Caco-2 (cell line): ENCODE results near the gene IBA57. TPM values are rescaled to one million over a fixed set of nuclear protein-coding genes. Genes with fewer than 3 reads are reported as not detected.

Experiments
- BruUV-seq: library from RNA; stranded (reverse); fragments of 400-500 nt; replicated peaks from 2 replicates; lab custom pipeline; 2021; lab: Mats Ljungman, UMichigan
- CTCF ChIA-PET: fragments of 300-600 bp; sonication (Branson Sonifier 250); formaldehyde crosslinking; loops from one replicate; lab custom pipeline; 2022; ENCODE audit warnings: antibody characterized with exemption; lab: Charles Lee
- POLR2A ChIA-PET: fragments of 300-600 bp; sonication (Branson Sonifier 250); formaldehyde crosslinking; loops from one replicate; lab custom pipeline; 2022; ENCODE audit warnings: antibody characterized with exemption; lab: Charles Lee
- DNase-seq, 2 experiments: peaks; one replicate each; pipeline versions ENCODE4 v3.0.0 to v3.0.0-alpha.2; 2020 to 2022
- H3K27me3 ChIP-seq: replicated peaks from 2 replicates; pipeline ENCODE4 v1.6.0; 2011; ENCODE audit warnings: low read length; ENCODE audit not compliant: control insufficient read depth, insufficient read depth
- H3K36me3 ChIP-seq: 2 replicates; pipeline ENCODE4 v1.5.1; 2011; ENCODE audit warnings: low read length; ENCODE audit not compliant: control insufficient read depth, insufficient read depth
- H3K4me1 ChIP-seq: fragments of 250-450 bp; sonication (Bioruptor Pico); 2 replicates; pipeline ENCODE4 v1.5.1; 2020; ENCODE audit warnings: mild to moderate bottlenecking
- H3K4me3 ChIP-seq: 2 replicates; pipeline ENCODE4 v1.5.1; 2011; ENCODE audit warnings: low read depth, mild to moderate bottlenecking, control low read depth, low read length
- H3K9me3 ChIP-seq: fragments of 250-450 bp; sonication (Bioruptor Pico); 2 replicates; pipeline ENCODE4 v1.5.1; 2020; ENCODE audit warnings: mild to moderate bottlenecking, moderate library complexity
- H3K27ac Mint-ChIP-seq: one replicate; pipeline ENCODE4 v1.8.0; 2022; ENCODE audit warnings: mixed read lengths; ENCODE audit not compliant: unreplicated experiment
- H3K27me3 Mint-ChIP-seq: one replicate; pipeline ENCODE4 v1.8.0; 2022; ENCODE audit warnings: mixed read lengths; ENCODE audit not compliant: insufficient read depth, unreplicated experiment
- H3K36me3 Mint-ChIP-seq: one replicate; pipeline ENCODE4 v1.8.0; 2022; ENCODE audit warnings: mild to moderate bottlenecking, mixed read lengths; ENCODE audit not compliant: insufficient read depth, unreplicated experiment
- H3K4me1 Mint-ChIP-seq: one replicate; pipeline ENCODE4 v1.8.0; 2022; ENCODE audit warnings: low read depth, mixed read lengths; ENCODE audit not compliant: unreplicated experiment
- H3K4me3 Mint-ChIP-seq: one replicate; pipeline ENCODE4 v1.8.0; 2022; ENCODE audit warnings: mild to moderate bottlenecking, moderate library complexity, mixed read lengths; ENCODE audit not compliant: unreplicated experiment
- H3K9me3 Mint-ChIP-seq: one replicate; pipeline ENCODE4 v1.8.0; 2022; ENCODE audit warnings: mixed read lengths; ENCODE audit not compliant: unreplicated experiment
- CTCF ChIP-seq, 2 experiments: fragments of 200-600 bp in 1 of 2; IDR thresholded peaks; 1 replicate in 1 of 2; 2 replicates in 1 of 2; pipeline versions ENCODE4 v1.5.1 to v1.8.0; 2011 to 2022; ENCODE audit warnings: antibody characterized with exemption in 1 of 2, control low read depth in 1 of 2, inconsistent platforms in 1 of 2, low read depth in 1 of 2, low read length in 1 of 2, mild to moderate bottlenecking in 1 of 2, moderate library complexity in 1 of 2; ENCODE audit not compliant: insufficient read depth in 1 of 2, severe bottlenecking in 1 of 2, unreplicated experiment in 1 of 2
- intact Hi-C: fragments of 100-400 bp; cut with micrococcal nuclease; formaldehyde crosslinking; loops from one replicate; pipeline ENCODE4 v1.10.0; 2022; ENCODE audit not compliant: unreplicated experiment
- total RNA-seq: library from RNA; stranded (reverse); gene quantifications from 2 replicates; pipeline ENCODE4 v1.2.3, GENCODE V29; 2022

The IBA57 gene
- total RNA-seq, 1 experiment from 2014 or later, result 15.4 TPM

DNA sequence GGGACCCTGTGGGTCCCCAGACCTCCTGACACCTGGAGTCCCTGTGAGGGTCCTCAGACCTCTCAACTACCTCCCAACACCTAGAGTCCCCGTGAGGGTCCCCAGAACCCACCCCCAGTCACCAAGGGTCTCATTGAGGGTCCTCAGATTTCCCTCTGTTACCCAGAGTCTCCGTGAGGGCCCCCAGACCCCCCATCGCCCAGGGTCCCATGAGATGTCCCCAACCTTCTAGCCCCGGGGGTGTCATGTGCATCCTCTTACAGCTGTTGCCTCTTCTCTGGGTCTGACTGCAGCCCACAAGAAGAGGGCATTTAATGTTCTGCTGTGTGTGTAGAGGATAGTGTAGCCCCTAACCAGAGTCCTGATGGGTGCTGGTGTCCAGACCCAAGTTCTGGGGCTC lies 17.8 kb upstream of the IBA57 start:
- Histone ChIP-seq H3K4me1 (peaks cover 6% of the 10 kb centered on the region; the same call in 1 of the 2 replicates), H3K36me3 (peaks cover 2% of the 10 kb centered on the region), H3K9me3 (no peaks in the 10 kb centered on the region), H3K4me3 (no peak overlapping the region), H3K27me3 (no peaks in the 10 kb centered on the region)
- BruUV-seq, result no TSS peak
- TF ChIP-seq CTCF (IDR thresholded peaks at IDR 0.05; ENCODE audit: insufficient read depth in 1 of 2, low read depth in 1 of 2, low read length in 1 of 2, severe bottlenecking in 1 of 2, unreplicated experiment in 1 of 2), result no peak
- peaks cover 10% of the 10 kb centered on the region for H3K36me3 Mint-ChIP-seq
- H3K27ac Mint-ChIP-seq, result no peak overlapping the region
- no peaks in the 10 kb centered on the region for H3K9me3 Mint-ChIP-seq
- intact Hi-C loops, result no loop called here
- H3K4me3 Mint-ChIP-seq, result no peak overlapping the region
- no peaks in the 10 kb centered on the region for H3K4me1 Mint-ChIP-seq
- H3K27me3 Mint-ChIP-seq, result no peaks in the 10 kb centered on the region
- ChIA-PET CTCF (no interaction called here), POLR2A (no interaction called here)
- no peak for DNase-seq

DNA sequence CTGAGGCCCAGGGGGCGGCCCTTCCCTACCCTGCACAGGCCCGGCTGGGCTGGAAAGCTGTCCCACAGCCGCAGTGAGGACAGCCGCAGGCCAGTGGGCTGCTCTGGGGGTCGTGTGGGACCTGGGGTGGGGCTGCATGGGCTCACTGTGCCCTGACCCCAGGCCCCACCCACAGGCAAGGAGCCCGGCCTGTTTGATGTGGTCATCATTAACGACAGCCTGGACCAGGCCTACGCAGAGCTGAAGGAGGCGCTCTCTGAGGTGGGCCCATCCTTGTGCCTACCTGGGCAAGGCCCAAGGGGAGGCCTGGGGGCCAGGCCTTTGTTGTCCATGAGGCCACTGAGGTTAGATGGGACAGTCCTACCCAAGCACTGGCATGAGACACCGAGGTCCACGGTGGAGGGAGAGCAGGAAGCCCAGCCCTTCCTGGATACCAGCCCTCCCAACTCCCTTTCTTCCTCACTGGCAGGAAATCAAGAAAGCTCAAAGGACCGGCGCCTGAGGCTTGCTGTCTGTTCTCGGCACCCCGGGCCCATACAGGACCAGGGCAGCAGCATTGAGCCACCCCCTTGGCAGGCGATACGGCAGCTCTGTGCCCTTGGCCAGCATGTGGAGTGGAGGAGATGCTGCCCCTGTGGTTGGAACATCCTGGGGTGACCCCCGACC lies 17.3 kb upstream of the IBA57 start:
- peaks cover 2% of the 10 kb centered on the region for H3K36me3 ChIP-seq
- intact Hi-C loops, result no loop called here
- no peak for TF ChIP-seq CTCF (IDR thresholded peaks at IDR 0.05; ENCODE audit: insufficient read depth in 1 of 2, low read depth in 1 of 2, low read length in 1 of 2, severe bottlenecking in 1 of 2, unreplicated experiment in 1 of 2)
- H3K4me1 ChIP-seq, result peaks cover 6% of the 10 kb centered on the region; the same call in 1 of the 2 replicates
- H3K4me3 ChIP-seq, result no peak overlapping the region
- no TSS peak for BruUV-seq
- no peaks in the 10 kb centered on the region for H3K4me1 Mint-ChIP-seq
- ChIA-PET CTCF (no interaction called here), POLR2A (no interaction called here)
- H3K27me3 ChIP-seq, result no peaks in the 10 kb centered on the region
- H3K27ac Mint-ChIP-seq, result no peak overlapping the region
- H3K9me3 ChIP-seq, result no peaks in the 10 kb centered on the region
- H3K36me3 Mint-ChIP-seq, result peaks cover 12% of the 10 kb centered on the region
- no peak overlapping the region for H3K4me3 Mint-ChIP-seq
- no peaks in the 10 kb centered on the region for H3K9me3 Mint-ChIP-seq
- no peaks in the 10 kb centered on the region for H3K27me3 Mint-ChIP-seq
- no peak for DNase-seq

DNA sequence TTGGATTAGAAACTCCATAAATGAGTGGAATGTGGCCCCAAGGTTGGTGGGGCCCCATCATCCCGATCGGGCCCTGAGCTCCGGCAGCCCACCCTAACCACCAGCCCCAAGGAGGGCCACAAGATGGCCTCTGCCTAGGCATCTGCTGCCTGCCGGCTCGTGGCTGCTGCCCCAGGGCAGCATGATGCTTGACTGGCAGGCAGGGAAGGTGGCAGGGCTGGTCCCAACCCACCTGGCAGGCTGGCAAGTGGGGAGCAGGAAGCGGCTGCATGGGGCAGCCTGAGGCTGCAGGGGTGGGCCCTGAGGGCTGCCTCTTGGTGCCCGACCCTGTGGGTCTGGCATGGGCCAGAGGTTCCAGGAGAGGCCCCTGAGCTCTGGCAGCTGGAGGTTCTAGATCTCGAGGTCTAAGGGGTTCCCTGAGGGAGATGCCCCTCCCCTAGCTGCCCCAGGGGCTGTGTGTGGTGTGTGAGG lies 16.6 kb upstream of the IBA57 start:
- Mint-ChIP-seq H3K4me1 (no peaks in the 10 kb centered on the region), H3K36me3 (peaks cover 7% of the 10 kb centered on the region), H3K9me3 (no peaks in the 10 kb centered on the region), H3K27ac (no peak overlapping the region), H3K27me3 (no peaks in the 10 kb centered on the region), H3K4me3 (no peak overlapping the region)
- Histone ChIP-seq H3K4me1 (peaks cover 6% of the 10 kb centered on the region; the same call in 1 of the 2 replicates), H3K36me3 (peaks cover 2% of the 10 kb centered on the region), H3K27me3 (no peaks in the 10 kb centered on the region), H3K4me3 (no peak overlapping the region), H3K9me3 (no peaks in the 10 kb centered on the region)
- intact Hi-C loops, result no loop called here
- POLR2A ChIA-PET, result interaction anchor here (0.5 kb wide), 1 partner anchor 17 kb away, joined by 8 read pairs; the partner anchor contains the start of gene IBA57
- no peak for TF ChIP-seq CTCF (IDR thresholded peaks at IDR 0.05; ENCODE audit: insufficient read depth in 1 of 2, low read depth in 1 of 2, low read length in 1 of 2, severe bottlenecking in 1 of 2, unreplicated experiment in 1 of 2)
- CTCF ChIA-PET, result no interaction called here
- BruUV-seq, result no TSS peak
- peak in 1 of 2 experiments; percentile 30 for DNase-seq
